Activated naive CD4-positive, alpha-beta T cell treated with anti-CD3 and anti-CD28 coated beads for 36 hours (primary cell): ENCODE results near the gene KIF26B. TPM values are rescaled to one million over a fixed set of nuclear protein-coding genes. Genes with fewer than 3 reads are reported as not detected.

Experiments
- CTCF ChIA-PET: fragments of 350-600 bp; sonication (Branson Sonifier 250); formaldehyde crosslinking; loops from one replicate; lab custom pipeline; 2021; ENCODE audit warnings: antibody characterized with exemption; lab: Charles Lee
- DNase-seq: peaks from one replicate; pipeline ENCODE4 v3.0.0-alpha.2; 2020
- H3K27ac Mint-ChIP-seq: one replicate; pipeline ENCODE4 v1.8.0; 2021; ENCODE audit warnings: mild to moderate bottlenecking, mixed read lengths
- H3K27me3 Mint-ChIP-seq: one replicate; pipeline ENCODE4 v1.8.0; 2021; ENCODE audit warnings: low read depth, mixed read lengths
- H3K36me3 Mint-ChIP-seq: one replicate; pipeline ENCODE4 v1.8.0; 2021; ENCODE audit warnings: low read depth, mixed read lengths
- H3K4me1 Mint-ChIP-seq: one replicate; pipeline ENCODE4 v1.8.0; 2021; ENCODE audit warnings: low read depth, mixed read lengths
- H3K4me3 Mint-ChIP-seq: one replicate; pipeline ENCODE4 v1.8.0; 2021; ENCODE audit warnings: mild to moderate bottlenecking, moderate library complexity, mixed read lengths
- H3K9me3 Mint-ChIP-seq: one replicate; pipeline ENCODE4 v1.8.0; 2021; ENCODE audit warnings: mixed read lengths
- intact Hi-C: fragments of 100-400 bp; cut with micrococcal nuclease; formaldehyde crosslinking; loops from one replicate; pipeline ENCODE4 v1.15.1; 2023
- total RNA-seq, 2 experiments: library from RNA; stranded (reverse); gene quantifications; one replicate each; pipeline ENCODE4 v1.2.3, GENCODE V29; 2021

Gene KIF26B
- total RNA-seq, 2 experiments from 2014 or later, result 0.05 TPM; not detected in 1

- Mint-ChIP-seq H3K36me3 (no peaks in the 10 kb centered on the region), H3K4me3 (no peak overlapping the region), H3K4me1 (peaks cover 8% of the 10 kb centered on the region), H3K27me3 (peaks cover 39% of the 10 kb centered on the region), H3K9me3 (peaks cover 7% of the 10 kb centered on the region), H3K27ac (no peak overlapping the region)
- CTCF ChIA-PET, result no interaction called here
- no peak for DNase-seq
- intact Hi-C loops, result loop anchor here (5.0 kb wide), 1 partner anchor 178 kb away; no protein-coding TSS in a partner anchor
These were observed 4.1 kb downstream of the KIF26B start for GRCh38 chr1:245158913-245159312.

- CTCF ChIA-PET, result interaction anchor here (0.7 kb wide), 1 partner anchor 1316 kb away, joined by 3 read pairs; no protein-coding TSS in a partner anchor
- intact Hi-C loops, result no loop called here
- H3K4me3 Mint-ChIP-seq, result no peak overlapping the region
These were observed 5.5 kb downstream of the KIF26B start for GRCh38 chr1:245160288-245160687.

GRCh38 chr1:245160741-245161400, 6.1 kb downstream of the KIF26B start:
- Mint-ChIP-seq H3K4me3 (no peak overlapping the region), H3K9me3 (peaks cover 7% of the 10 kb centered on the region), H3K4me1 (peaks cover 5% of the 10 kb centered on the region), H3K27me3 (peaks cover 41% of the 10 kb centered on the region), H3K36me3 (no peaks in the 10 kb centered on the region), H3K27ac (no peak overlapping the region)
- CTCF ChIA-PET, result interaction anchor here (0.6 kb wide), 1 partner anchor 330 kb away, joined by 3 read pairs; no protein-coding TSS in a partner anchor
- intact Hi-C loops, result no loop called here
- DNase-seq, result no peak

More at GRCh38 chr1:245160288-245160687, 5.5 kb downstream of the KIF26B start:
- Mint-ChIP-seq H3K36me3 (no peaks in the 10 kb centered on the region), H3K27ac (no peak overlapping the region), H3K27me3 (peaks cover 41% of the 10 kb centered on the region), H3K4me1 (peaks cover 6% of the 10 kb centered on the region), H3K9me3 (peaks cover 7% of the 10 kb centered on the region)
- DNase-seq, result no peak

GRCh38 chr1:245161866-245162265, 7.1 kb downstream of the KIF26B start:
- peaks cover 4% of the 10 kb centered on the region for H3K4me1 Mint-ChIP-seq
- peaks cover 49% of the 10 kb centered on the region for H3K27me3 Mint-ChIP-seq
- H3K9me3 Mint-ChIP-seq, result peaks cover 7% of the 10 kb centered on the region
- CTCF ChIA-PET, result no interaction called here
- no peak for DNase-seq
- no peaks in the 10 kb centered on the region for H3K36me3 Mint-ChIP-seq
- intact Hi-C loops, result no loop called here
- no peak overlapping the region for H3K27ac Mint-ChIP-seq
- H3K4me3 Mint-ChIP-seq, result no peak overlapping the region

DNA sequence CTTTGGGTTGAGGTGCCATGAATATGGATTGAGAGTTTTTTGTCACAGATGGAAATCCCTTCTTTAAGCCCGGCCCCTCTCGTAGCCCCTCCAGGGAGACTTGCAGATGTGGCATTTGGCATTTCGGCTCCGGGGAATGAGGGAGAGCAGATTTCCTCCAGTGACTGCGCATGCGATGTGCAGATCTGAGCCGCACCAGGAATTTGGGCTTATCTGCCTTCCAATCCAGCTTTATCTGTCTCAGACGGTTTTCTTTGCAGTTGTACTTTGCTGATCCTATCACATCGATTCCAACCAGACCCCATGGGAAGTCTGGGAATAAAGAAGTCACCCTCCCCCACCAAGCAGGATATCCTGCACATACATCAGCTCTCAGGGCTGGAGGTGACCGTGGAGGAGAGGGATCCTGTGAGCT, 11.7 kb downstream of the KIF26B start:
- Mint-ChIP-seq H3K27ac (no peak overlapping the region), H3K27me3 (peaks cover 52% of the 10 kb centered on the region), H3K36me3 (no peaks in the 10 kb centered on the region), H3K4me1 (no peaks in the 10 kb centered on the region), H3K9me3 (no peaks in the 10 kb centered on the region), H3K4me3 (no peak overlapping the region)
- intact Hi-C loops, result no loop called here
- no peak for DNase-seq
- CTCF ChIA-PET, result no interaction called here

DNA sequence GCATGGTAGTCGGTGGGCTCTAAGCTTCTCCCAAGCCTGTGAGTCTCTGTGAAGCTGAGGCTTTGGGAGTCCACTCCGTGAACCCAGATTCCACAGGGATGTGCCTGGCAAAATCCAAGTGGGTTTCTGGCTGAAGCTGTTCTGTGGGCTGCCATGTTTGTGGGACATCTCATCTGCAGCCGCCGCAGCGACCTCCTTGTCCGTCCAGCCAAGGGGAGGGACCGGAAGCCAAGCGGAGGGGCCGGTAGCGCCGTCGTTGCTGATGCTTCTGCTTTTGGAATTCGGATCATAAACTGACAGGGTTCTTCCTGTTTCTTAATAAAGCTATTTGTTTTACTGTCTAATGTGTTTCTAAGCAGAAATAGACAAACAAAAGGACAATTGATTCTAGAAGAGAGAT, 13.3 kb downstream of the KIF26B start:
- Mint-ChIP-seq H3K27ac (no peak overlapping the region), H3K4me3 (no peak overlapping the region), H3K9me3 (no peaks in the 10 kb centered on the region), H3K36me3 (no peaks in the 10 kb centered on the region), H3K27me3 (peaks cover 49% of the 10 kb centered on the region), H3K4me1 (no peaks in the 10 kb centered on the region)
- intact Hi-C loops, result no loop called here
- no peak for DNase-seq
- CTCF ChIA-PET, result interaction anchor here (0.7 kb wide), 1 partner anchor 16 kb away, joined by 3 read pairs; no protein-coding TSS in a partner anchor

DNA sequence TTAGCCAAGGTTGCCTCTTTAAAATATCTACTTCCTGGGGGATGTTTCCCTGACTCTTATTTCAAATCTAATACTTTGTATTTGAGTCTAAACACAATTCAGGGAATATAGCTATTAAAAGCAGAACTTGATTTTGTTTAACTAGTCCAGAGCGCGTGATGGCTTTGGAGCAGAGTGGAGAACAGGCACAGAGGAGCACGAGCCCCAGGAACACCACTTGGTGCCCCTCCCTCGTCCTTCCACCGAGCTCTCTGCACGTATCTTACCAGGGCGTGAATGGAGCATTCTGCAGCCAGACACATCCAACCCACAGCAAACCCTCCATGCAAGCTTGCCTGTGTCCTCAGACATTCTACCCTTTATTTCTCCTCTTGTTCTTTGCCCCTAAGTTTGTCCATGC, 14.1 kb downstream of the KIF26B start:
- Mint-ChIP-seq H3K27me3 (peaks cover 49% of the 10 kb centered on the region), H3K36me3 (no peaks in the 10 kb centered on the region), H3K4me1 (no peaks in the 10 kb centered on the region), H3K4me3 (no peak overlapping the region), H3K9me3 (no peaks in the 10 kb centered on the region), H3K27ac (no peak overlapping the region)
- intact Hi-C loops, result no loop called here
- CTCF ChIA-PET, result interaction anchor here (0.7 to 0.9 kb wide), 2 partner anchors 13 to 16 kb away, joined by 3 to 4 read pairs; no protein-coding TSS in a partner anchor
- DNase-seq, result no peak

- CTCF ChIA-PET, result interaction anchor here (0.9 kb wide), 1 partner anchor 13 kb away, joined by 4 read pairs; no protein-coding TSS in a partner anchor
- H3K27ac Mint-ChIP-seq, result no peak overlapping the region
- peaks cover 48% of the 10 kb centered on the region for H3K27me3 Mint-ChIP-seq
These were observed 14.6 kb downstream of the KIF26B start for GRCh38 chr1:245169376-245169775.

DNA sequence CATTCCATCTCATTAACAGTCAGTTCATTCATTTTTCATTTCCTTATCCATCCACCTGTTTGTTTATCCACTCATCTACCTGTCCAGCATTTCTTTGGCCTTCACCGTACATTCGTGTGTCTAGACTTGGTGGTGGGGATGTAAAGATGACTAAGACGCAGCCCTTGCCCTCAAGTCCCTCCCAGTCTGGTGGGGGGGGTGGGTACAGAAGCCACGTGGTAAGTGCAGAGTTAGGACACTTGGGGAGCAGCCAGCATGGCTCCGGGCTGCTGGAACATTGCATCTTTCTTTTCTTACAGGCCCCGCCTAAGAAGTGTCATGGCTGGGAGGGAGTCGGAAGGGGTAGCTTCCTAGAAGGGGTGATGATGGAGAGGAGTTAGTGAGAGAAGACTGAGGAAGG, 17.2 kb downstream of the KIF26B start:
- intact Hi-C loops, result no loop called here
- Mint-ChIP-seq H3K9me3 (no peaks in the 10 kb centered on the region), H3K27ac (no peak overlapping the region), H3K4me3 (no peak overlapping the region), H3K36me3 (no peaks in the 10 kb centered on the region), H3K4me1 (no peaks in the 10 kb centered on the region), H3K27me3 (peaks cover 28% of the 10 kb centered on the region)
- DNase-seq, result no peak
- CTCF ChIA-PET, result interaction anchor here (0.6 kb wide), 1 partner anchor 14 kb away, joined by 3 read pairs; no protein-coding TSS in a partner anchor

More at GRCh38 chr1:245169376-245169775, 14.6 kb downstream of the KIF26B start:
- Mint-ChIP-seq H3K9me3 (no peaks in the 10 kb centered on the region), H3K4me3 (no peak overlapping the region), H3K36me3 (no peaks in the 10 kb centered on the region), H3K4me1 (no peaks in the 10 kb centered on the region)
- intact Hi-C loops, result no loop called here
- no peak for DNase-seq

DNA sequence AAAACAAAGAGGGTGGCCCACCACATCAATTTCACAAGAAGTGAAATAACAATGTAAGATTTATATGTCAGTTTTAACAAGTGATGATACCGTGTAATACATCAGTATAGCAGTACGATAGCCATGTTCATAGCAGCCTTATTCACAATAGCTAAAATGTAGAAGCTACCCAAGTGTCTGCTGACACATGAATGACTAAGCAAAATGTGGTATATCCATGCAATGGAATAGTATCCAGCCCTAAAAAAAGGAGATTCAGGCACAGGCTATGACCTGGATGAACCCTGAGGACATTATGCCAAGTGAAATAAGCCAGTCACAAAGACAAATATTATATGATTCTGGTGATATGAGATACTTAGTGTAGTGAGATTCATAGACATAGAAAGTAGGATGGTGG, 18.0 kb downstream of the KIF26B start:
- no peak for DNase-seq
- intact Hi-C loops, result no loop called here
- H3K27ac Mint-ChIP-seq, result no peak overlapping the region
- H3K9me3 Mint-ChIP-seq, result no peaks in the 10 kb centered on the region
- no peak overlapping the region for H3K4me3 Mint-ChIP-seq
- no peaks in the 10 kb centered on the region for H3K36me3 Mint-ChIP-seq
- H3K27me3 Mint-ChIP-seq, result peaks cover 21% of the 10 kb centered on the region
- CTCF ChIA-PET, result no interaction called here
- H3K4me1 Mint-ChIP-seq, result no peaks in the 10 kb centered on the region

DNA sequence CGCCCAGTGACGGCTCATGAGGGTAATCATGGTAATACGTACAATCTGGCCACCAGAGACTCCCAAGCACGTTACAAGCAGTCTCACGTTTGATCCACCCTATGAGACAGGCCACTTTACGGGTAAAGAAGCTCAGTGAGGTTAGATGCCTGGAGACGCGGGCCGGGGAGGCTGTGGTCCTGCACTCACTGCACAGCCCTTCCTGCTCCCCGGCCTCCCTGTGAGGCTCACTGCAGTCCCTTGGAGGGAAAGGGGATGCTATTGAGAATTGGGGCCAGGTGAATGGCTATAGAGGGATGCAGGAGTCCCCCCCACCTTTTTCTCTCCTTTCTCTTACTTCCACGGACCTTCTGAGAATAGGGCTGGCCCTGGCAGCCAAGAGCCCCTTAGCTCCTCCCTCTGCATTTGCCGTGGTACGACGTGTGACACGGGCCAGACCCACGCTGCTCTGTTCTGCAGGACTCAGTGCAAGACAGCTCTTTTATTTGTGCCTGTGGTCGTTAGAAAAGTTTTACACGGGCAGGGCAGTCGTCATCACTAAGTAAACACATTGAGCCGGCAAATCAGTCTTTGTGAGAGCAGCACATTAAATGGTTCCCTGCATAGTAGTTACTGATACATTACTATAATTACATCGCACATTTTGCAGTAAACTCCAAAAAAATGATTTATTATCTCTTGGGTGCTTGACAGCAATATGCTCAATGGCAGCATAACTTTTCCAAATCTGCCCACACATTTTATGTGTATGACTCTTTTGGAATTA, 18.8 kb downstream of the KIF26B start:
- no peak overlapping the region for H3K27ac Mint-ChIP-seq
- H3K9me3 Mint-ChIP-seq, result no peaks in the 10 kb centered on the region
- no peaks in the 10 kb centered on the region for H3K36me3 Mint-ChIP-seq
- CTCF ChIA-PET, result no interaction called here
- no peak for DNase-seq
- intact Hi-C loops, result no loop called here
- peaks cover 15% of the 10 kb centered on the region for H3K27me3 Mint-ChIP-seq
- no peaks in the 10 kb centered on the region for H3K4me1 Mint-ChIP-seq
- H3K4me3 Mint-ChIP-seq, result no peak overlapping the region

DNA sequence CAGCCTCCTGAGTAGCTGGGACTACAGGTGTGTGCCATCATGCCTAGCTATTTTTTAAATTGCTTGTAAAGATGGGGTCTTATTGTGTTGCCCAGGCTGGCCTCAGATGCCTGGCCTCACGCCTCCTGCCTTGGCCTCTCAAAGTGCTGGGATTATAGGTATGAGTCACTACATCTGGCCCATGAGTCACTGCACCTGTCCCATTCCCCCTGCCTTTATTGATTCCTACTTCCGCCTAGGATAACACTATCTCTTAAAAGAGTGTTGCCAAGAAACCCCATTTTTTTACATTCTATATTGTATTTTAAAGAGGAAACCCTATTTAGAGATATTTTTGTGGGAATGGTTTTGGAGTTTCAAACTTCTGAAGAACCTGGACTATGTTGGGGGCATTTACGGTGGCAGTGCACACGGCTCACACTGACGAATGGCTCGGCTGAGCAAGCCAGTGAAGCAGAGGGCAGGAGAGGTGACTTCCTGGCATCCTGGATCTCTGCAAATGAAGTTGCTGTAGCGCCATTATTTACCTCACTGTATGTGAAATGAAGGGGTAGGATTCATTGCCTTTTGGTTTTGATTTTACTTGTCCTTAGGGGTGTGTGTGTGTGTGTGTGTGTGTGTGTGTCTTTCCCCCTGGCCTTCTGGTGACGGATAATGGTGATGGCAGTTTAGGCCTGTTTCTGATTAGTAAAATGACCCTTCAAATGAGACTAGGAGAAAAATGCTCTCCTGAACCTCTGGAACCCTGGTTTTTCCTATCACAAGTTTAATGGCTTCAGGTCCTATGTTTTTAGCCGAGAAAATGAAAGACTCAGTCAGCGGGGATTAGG, 22.5 kb downstream of the KIF26B start:
- Mint-ChIP-seq H3K27ac (no peak overlapping the region), H3K4me3 (no peak overlapping the region), H3K4me1 (no peaks in the 10 kb centered on the region), H3K36me3 (no peaks in the 10 kb centered on the region), H3K9me3 (no peaks in the 10 kb centered on the region), H3K27me3 (no peaks in the 10 kb centered on the region)
- DNase-seq, result no peak
- intact Hi-C loops, result no loop called here
- CTCF ChIA-PET, result no interaction called here
